Measurements from ENCODE around the gene LMCD1.

LMCD1 gene

GRCh38 chr3:8593021-8593827 is 91.6 kb downstream of the LMCD1 start:
- no peak for ATAC-seq
- H3K9me3 Mint-ChIP-seq, result no peaks in the 10 kb centered on the region
- H3K27ac Mint-ChIP-seq, result no peak overlapping the region
- no peak overlapping the region for H3K4me3 Mint-ChIP-seq
- DNase-seq, result no peak
- H3K27me3 Mint-ChIP-seq, result no peaks in the 10 kb centered on the region
- H3K4me1 Mint-ChIP-seq, result no peaks in the 10 kb centered on the region

DNA sequence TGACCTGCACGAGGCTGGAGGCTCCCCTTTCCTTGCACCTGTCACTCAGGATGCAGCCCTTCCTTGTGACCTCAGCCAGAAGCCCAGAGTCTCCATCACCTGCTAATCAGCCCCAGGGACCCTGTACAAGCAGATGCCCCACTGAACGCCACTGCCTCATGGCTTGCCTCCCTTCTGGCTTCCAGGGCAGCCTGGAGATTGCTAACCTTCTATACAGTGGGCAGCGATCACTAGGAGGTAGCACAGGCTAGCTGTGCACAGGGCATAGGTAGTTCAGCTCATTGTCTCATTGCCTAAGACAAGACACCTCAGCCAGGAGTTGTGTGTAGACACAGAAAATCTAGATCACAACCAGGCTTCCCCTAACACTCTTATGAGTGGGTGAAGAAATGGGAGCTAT is 93.6 kb downstream of the LMCD1 start:
- Mint-ChIP-seq H3K4me3 (no peak overlapping the region), H3K27ac (no peak overlapping the region)
- ATAC-seq, result no peak

GRCh38 chr3:8595695-8596115 is 94.1 kb downstream of the LMCD1 start:
- Mint-ChIP-seq H3K27me3 (no peaks in the 10 kb centered on the region), H3K9me3 (no peaks in the 10 kb centered on the region), H3K4me3 (no peak overlapping the region), H3K4me1 (no peaks in the 10 kb centered on the region), H3K27ac (no peak overlapping the region)
- DNase-seq (no peak), ATAC-seq (peak; percentile 20)

More for the DNA sequence above, 93.6 kb downstream of the LMCD1 start:
- Mint-ChIP-seq H3K27me3 (no peaks in the 10 kb centered on the region), H3K4me1 (no peaks in the 10 kb centered on the region), H3K9me3 (no peaks in the 10 kb centered on the region)
- DNase-seq, result no peak

DNA sequence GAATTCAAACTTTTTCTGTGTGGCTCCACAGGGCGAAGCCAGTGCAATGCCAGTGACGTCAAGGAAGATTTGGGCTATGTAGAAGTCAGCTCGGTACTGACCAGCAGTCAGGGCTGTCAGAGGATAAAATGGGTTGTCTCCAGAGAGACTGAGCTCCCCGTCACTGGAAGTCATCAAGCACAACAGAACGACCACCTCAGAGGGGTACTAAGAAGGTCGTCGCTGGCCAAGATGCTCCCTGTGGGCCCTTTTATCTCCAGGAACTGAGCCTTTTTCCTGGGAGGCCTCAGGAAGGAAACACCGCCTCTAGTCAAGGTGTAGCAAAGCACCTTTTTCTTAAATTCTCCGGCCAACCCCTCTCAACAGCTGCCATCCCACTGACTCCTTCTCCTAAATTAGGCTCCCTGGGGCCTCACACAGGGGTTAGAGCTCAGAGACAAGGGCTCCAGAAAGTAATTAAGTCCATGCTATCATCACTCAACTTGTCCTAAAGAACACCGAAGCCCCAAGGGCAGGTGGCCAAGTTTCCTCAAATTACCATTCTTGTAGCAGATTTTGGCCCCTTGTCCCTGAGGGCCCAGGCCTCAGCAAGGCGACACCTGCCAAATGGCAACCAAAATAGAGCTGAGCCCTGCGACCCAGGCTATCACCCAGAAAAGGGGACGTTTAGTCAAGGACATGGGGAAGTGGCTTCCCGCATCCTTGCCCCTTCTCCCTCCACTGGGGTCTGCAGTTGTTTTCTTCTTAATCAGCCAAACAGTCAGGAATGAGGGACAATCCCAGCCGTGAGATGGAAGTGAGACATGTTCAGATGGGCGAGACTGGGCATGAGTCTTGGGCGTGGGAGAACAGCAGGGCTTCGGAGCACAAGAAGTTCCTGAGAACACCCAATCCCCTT is 94.9 kb downstream of the LMCD1 start:
- Mint-ChIP-seq H3K4me1 (no peaks in the 10 kb centered on the region), H3K4me3 (no peak overlapping the region), H3K27ac (no peak overlapping the region), H3K9me3 (no peaks in the 10 kb centered on the region), H3K27me3 (no peaks in the 10 kb centered on the region)
- DNase-seq, result no peak
- ATAC-seq, result no peak

GRCh38 chr3:8597219-8597853 is 95.7 kb downstream of the LMCD1 start:
- Mint-ChIP-seq H3K4me1 (no peaks in the 10 kb centered on the region), H3K27ac (no peak overlapping the region), H3K9me3 (no peaks in the 10 kb centered on the region), H3K27me3 (no peaks in the 10 kb centered on the region), H3K4me3 (no peak overlapping the region)
- no peak for DNase-seq
- ATAC-seq, result no peak

- no peak overlapping the region for H3K27ac Mint-ChIP-seq
- DNase-seq (no peak), ATAC-seq (no peak)
- no peak overlapping the region for H3K4me3 Mint-ChIP-seq
- H3K4me1 Mint-ChIP-seq, result no peaks in the 10 kb centered on the region
- no peaks in the 10 kb centered on the region for H3K27me3 Mint-ChIP-seq
- no peaks in the 10 kb centered on the region for H3K9me3 Mint-ChIP-seq
These were observed 97.5 kb downstream of the LMCD1 start for GRCh38 chr3:8599146-8599545.

DNA sequence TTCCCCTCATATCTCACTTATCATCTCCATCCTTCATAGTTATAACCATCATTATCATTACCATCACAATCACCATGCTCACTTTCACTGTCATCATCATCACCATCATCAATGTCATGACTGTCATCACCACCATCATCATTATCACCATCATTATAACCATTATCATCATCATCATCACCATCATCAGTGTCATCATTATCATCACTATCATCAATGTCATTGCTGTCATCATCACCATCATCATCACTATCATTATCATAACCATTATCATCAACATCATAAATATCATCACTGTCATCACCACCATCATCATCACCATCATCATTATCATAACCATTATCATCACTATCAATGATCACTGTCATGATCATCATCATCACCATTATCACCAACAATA is 98.8 kb downstream of the LMCD1 start:
- Mint-ChIP-seq H3K27me3 (no peaks in the 10 kb centered on the region), H3K27ac (no peak overlapping the region), H3K4me1 (no peaks in the 10 kb centered on the region), H3K9me3 (no peaks in the 10 kb centered on the region), H3K4me3 (no peak overlapping the region)
- DNase-seq (no peak), ATAC-seq (no peak)

DNA sequence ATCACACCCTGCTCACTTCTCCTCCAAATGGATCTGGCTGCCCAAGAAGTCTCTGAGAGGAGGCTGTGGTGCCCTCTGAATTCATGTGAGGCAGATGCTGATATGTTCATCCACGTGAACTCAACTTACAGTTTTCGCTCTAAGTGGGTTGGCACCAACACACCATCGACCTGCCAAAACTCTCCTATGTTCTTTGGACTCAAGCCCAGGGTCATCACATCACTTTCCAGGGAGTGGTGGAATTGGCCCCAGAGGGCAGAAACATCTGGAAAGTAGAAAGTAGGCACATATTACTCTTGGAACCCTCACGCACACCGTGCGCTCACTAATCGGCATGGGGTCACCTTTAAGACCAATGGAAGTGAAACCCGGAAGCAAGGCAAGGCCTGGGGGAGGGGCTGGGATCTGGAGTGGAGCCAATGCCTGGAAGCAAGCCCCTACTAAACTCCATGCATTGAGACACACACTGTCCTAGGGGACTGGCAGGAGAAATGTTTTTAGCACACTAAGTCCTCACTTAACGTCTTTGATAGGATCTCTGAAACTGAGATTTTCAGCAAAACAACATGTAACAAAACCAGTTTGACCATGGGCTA is 101.6 kb downstream of the LMCD1 start:
- ATAC-seq (no peak), DNase-seq (no peak)
- H3K4me1 Mint-ChIP-seq, result no peaks in the 10 kb centered on the region
- no peaks in the 10 kb centered on the region for H3K9me3 Mint-ChIP-seq
- H3K27me3 Mint-ChIP-seq, result peaks cover 2% of the 10 kb centered on the region
- no peak overlapping the region for H3K4me3 Mint-ChIP-seq
- H3K27ac Mint-ChIP-seq, result no peak overlapping the region

DNA sequence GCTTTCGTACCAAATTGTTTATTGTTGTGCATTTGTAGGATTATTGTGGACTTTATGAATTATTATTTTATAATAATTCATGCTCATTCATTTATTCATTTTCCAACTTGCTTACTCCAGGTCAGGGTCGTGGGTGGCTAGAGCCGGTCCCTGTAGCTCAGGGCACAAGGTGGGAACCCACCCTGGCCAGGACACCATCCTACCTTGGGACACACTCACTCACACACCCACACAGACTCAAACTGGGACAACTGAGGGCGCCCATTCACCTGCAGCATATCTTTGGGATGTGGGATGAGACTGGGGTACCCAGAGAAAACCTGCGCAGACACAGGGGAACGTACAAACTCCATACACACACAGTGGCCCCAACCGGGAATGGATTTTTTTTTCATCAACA is 102.4 kb downstream of the LMCD1 start:
- Mint-ChIP-seq H3K27ac (no peak overlapping the region), H3K4me3 (no peak overlapping the region), H3K4me1 (no peaks in the 10 kb centered on the region), H3K27me3 (peaks cover 7% of the 10 kb centered on the region), H3K9me3 (no peaks in the 10 kb centered on the region)
- no peak for DNase-seq
- no peak for ATAC-seq

GRCh38 chr3:8604988-8605387 is 103.4 kb downstream of the LMCD1 start:
- no peak for DNase-seq
- H3K9me3 Mint-ChIP-seq, result no peaks in the 10 kb centered on the region
- ATAC-seq, result no peak
- no peak overlapping the region for H3K4me3 Mint-ChIP-seq
- H3K27ac Mint-ChIP-seq, result no peak overlapping the region
- no peaks in the 10 kb centered on the region for H3K4me1 Mint-ChIP-seq
- peaks cover 7% of the 10 kb centered on the region for H3K27me3 Mint-ChIP-seq

GRCh38 chr3:8606701-8607231 is 105.1 kb downstream of the LMCD1 start:
- ATAC-seq (no peak), DNase-seq (no peak)
- no peaks in the 10 kb centered on the region for H3K4me1 Mint-ChIP-seq
- H3K27ac Mint-ChIP-seq, result no peak overlapping the region
- no peak overlapping the region for H3K4me3 Mint-ChIP-seq
- no peaks in the 10 kb centered on the region for H3K9me3 Mint-ChIP-seq
- peaks cover 7% of the 10 kb centered on the region for H3K27me3 Mint-ChIP-seq

DNA sequence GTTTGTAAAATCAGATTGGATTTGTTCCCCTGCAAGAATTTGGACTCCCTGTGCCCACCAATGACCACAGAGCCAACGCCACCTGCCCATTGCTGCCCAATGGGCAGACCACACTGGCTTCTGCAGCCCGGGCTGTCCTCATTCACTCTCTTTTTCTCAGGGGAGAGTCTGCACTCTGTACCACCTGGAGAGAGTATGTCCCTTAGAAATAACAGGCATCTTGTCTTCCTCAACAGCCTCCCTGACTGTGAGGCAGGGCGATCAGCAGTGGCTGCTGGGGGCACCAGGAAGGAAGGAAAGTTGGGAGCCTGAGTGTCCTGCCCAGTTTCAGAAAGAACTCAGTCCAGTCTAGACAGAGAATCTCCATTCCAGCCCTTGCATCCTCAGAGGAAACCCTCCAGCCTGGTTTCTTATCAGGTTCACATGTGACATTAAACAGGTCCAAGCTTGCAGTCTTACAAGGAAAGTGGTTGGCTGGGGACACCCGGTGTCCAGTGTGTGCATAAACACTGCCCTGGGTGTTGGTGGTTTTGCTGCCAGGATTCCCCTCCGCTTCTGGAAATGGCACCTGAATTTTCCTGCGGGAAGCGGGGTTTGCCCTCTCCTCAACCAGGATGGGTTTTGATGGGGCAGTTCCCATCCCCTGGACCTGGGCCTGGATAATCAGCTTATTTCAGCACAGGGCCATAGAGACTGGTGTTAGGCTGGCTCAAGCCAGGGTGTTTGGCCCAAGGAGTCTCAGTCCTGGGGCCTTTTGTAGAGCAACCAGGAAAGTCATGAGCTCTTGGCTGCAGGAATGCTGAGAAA is 105.8 kb downstream of the LMCD1 start:
- no peak overlapping the region for H3K4me3 Mint-ChIP-seq
- H3K27me3 Mint-ChIP-seq, result peaks cover 7% of the 10 kb centered on the region
- H3K4me1 Mint-ChIP-seq, result no peaks in the 10 kb centered on the region
- H3K9me3 Mint-ChIP-seq, result no peaks in the 10 kb centered on the region
- DNase-seq (no peak), ATAC-seq (no peak)
- peak overlapping the region in 1 of 2 donors; percentile 86 for H3K27ac Mint-ChIP-seq

- Mint-ChIP-seq H3K27me3 (peaks cover 7% of the 10 kb centered on the region), H3K27ac (peak overlapping the region in 1 of 2 donors; percentile 31), H3K4me3 (no peak overlapping the region), H3K9me3 (no peaks in the 10 kb centered on the region), H3K4me1 (no peaks in the 10 kb centered on the region)
- DNase-seq (no peak), ATAC-seq (no peak)
These were observed 106.6 kb downstream of the LMCD1 start for GRCh38 chr3:8608041-8608790.

DNA sequence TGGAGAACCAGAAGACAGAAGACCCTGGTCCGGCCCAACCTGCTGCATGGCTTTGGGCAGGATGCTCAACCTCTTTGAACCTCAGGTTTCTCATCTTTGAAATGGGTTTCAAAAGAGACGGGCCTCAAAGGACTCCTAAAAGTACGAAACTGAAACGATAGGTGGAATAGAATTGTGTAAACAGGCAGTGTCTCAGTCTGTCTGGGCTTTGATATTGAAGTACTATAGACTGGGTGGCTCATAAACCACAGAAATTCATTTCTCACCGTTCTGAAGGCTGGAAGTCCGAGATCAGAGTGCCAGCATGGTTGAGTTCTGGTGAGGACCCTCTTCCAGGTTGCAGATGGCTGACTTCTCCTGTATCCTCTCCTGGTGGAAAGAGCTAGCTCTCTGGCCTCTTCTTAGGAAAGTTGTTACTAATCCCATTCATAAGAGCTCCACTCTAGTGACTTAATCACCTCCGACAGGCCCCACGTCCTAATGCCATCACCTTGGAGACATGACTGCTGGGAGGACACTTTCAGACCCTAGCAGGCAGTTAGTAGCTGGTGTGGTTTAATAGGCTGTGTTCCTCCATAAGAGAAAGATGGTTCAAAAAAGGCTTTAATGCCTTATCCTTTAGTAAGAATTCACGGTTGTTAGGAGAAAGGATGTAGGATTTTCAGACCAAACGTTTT is 107.3 kb downstream of the LMCD1 start:
- Mint-ChIP-seq H3K27ac (peak overlapping the region; percentile 25 to 31), H3K4me3 (no peak overlapping the region), H3K27me3 (peaks cover 7% of the 10 kb centered on the region), H3K9me3 (no peaks in the 10 kb centered on the region), H3K4me1 (no peaks in the 10 kb centered on the region)
- DNase-seq, result no peak
- ATAC-seq, result no peak

Data from stimulated activated naive CD8-positive, alpha-beta T cell treated with anti-CD3 and anti-CD28 coated beads, Interleukin-15, amount 100 ng/mL, for 72 hours (primary cell).